Neural progenitor cell (in vitro differentiated cells): ENCODE results near the gene LRRC75A.

Source experiments
- CTCF ChIP-seq: fragments of 200-600 bp; sonication (generic); IDR thresholded peaks from 2 replicates; pipeline ENCODE4 v1.5.1; 2017; ENCODE audit warnings: antibody characterized with exemption, mild to moderate bottlenecking
- EZH2 ChIP-seq: fragments of 200-600 bp; sonication (generic); IDR thresholded peaks from 2 replicates; pipeline ENCODE4 v1.6.1; 2017; ENCODE audit warnings: antibody characterized with exemption, mild to moderate bottlenecking, moderate library complexity
- EZH2phosphoT487 ChIP-seq: fragments of 200-600 bp; sonication (generic); IDR thresholded peaks from 2 replicates; pipeline ENCODE4 v1.6.1; 2017; ENCODE audit warnings: antibody characterized with exemption

GRCh38 chr17:16511593-16511992, 19.6 kb upstream of the LRRC75A start:
- no peak for TF ChIP-seq CTCF
- no peak for TF ChIP-seq EZH2
- TF ChIP-seq EZH2phosphoT487, result no peak
